Type B pancreatic cell (in vitro differentiated cells): Measurements from ENCODE around the gene MSX2. TPM values are rescaled to one million over a fixed set of nuclear protein-coding genes. Genes with fewer than 3 reads are reported as not detected.
"Not testable (repeated sequence)": the region's sequence is repeated elsewhere in the genome, so short reads cannot be mapped to it uniquely, and the experiment has no call there.

Experiments used
- DNase-seq: peaks from one replicate; pipeline ENCODE4 v3.0.0; 2021; ENCODE audit warnings: mixed read lengths; ENCODE audit not compliant: unreplicated experiment; ENCODE audit errors: extremely low spot score
- H3K27ac Mint-ChIP-seq: 2 replicates; pipeline ENCODE4 v1.8.0; 2021; ENCODE audit warnings: mild to moderate bottlenecking, mixed read lengths
- H3K27me3 Mint-ChIP-seq: 2 replicates; pipeline ENCODE4 v1.8.0; 2021; ENCODE audit warnings: mixed read lengths
- H3K36me3 Mint-ChIP-seq: 2 replicates; pipeline ENCODE4 v1.8.0; 2021; ENCODE audit warnings: mixed read lengths
- H3K4me1 Mint-ChIP-seq: one replicate; pipeline ENCODE4 v1.8.0; 2021; ENCODE audit warnings: mixed read lengths; ENCODE audit not compliant: unreplicated experiment
- H3K4me3 Mint-ChIP-seq: 2 replicates; pipeline ENCODE4 v1.8.0; 2021; ENCODE audit warnings: mild to moderate bottlenecking, mixed read lengths
- H3K9me3 Mint-ChIP-seq: 2 replicates; pipeline ENCODE4 v1.8.0; 2021; ENCODE audit warnings: mixed read lengths
- CTCF ChIP-seq: fragments of 200-600 bp; sonication (generic); conservative IDR thresholded peaks from 2 replicates; pipeline ENCODE4 v1.5.0; 2021; ENCODE audit warnings: antibody characterized with exemption, mild to moderate bottlenecking
- total RNA-seq: library from RNA; stranded (reverse); gene quantifications from 2 replicates; pipeline ENCODE4 v1.2.1, GENCODE V29; 2021; ENCODE audit warnings: low replicate concordance

The MSX2 gene
- total RNA-seq, 1 donor from 2014 or later: 69.7 TPM

GRCh38 chr5:174755106-174755505 is 30.7 kb downstream of the MSX2 start:
- H3K4me1 Mint-ChIP-seq: peaks cover 11% of the 10 kb centered on the region
- peak; percentile 69 for TF ChIP-seq CTCF
- H3K9me3 Mint-ChIP-seq: no peaks in the 10 kb centered on the region
- H3K27me3 Mint-ChIP-seq: peaks cover 16% of the 10 kb centered on the region
- H3K27ac Mint-ChIP-seq: no peak overlapping the region
- H3K4me3 Mint-ChIP-seq: no peak overlapping the region
- H3K36me3 Mint-ChIP-seq: no peaks in the 10 kb centered on the region
- no peak for DNase-seq

DNA sequence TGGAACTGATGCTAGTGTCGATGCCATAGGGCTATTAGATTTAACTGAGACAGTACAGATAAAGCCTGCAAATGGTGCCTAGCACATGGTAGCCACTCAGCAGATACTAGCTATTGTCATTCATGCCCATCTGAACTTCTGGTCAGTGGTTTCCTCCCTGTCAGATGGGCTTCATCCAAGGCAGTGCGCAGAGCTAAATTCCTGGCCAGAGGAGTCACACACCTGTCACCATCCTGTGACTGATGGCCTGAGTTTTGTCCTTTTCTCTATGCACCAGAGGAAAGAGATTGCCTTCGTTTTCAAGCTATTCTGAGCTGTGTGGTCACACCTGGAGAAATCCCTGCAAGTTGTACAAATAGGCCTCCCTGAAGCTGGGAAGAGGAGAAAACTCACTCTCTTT is 34.7 kb downstream of the MSX2 start:
- Mint-ChIP-seq H3K36me3 (no peaks in the 10 kb centered on the region), H3K27ac (no peak overlapping the region), H3K9me3 (no peaks in the 10 kb centered on the region), H3K4me3 (no peak overlapping the region), H3K4me1 (no peaks in the 10 kb centered on the region), H3K27me3 (peaks cover 5% of the 10 kb centered on the region)
- no peak for TF ChIP-seq CTCF
- DNase-seq: no peak

- no peak overlapping the region for H3K27ac Mint-ChIP-seq
Measured at GRCh38 chr5:174760721-174761120, 36.3 kb downstream of the MSX2 start.

DNA sequence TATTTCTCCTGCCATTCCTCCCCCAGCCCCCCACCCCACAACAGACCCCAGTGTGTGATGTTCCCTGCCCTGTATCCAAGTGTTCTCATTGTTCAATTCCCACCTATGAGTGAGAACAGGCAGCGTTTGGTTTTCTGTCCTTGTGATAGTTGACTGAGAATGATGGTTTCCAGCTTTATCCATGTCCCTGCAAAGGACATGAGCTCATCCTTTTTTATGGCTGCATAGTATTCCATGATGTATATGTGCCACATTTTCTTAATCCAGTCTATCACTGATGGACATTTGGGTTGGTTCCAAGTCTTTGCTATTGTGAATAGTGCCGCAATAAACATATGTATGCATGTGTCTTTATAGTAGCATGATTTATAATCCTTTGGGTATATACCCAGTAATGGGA is 37.0 kb downstream of the MSX2 start:
- not testable (repeated sequence) for DNase-seq, H3K4me1 Mint-ChIP-seq, H3K27me3 Mint-ChIP-seq, H3K36me3 Mint-ChIP-seq, H3K27ac Mint-ChIP-seq, H3K9me3 Mint-ChIP-seq, H3K4me3 Mint-ChIP-seq

More at GRCh38 chr5:174760721-174761120, 36.3 kb downstream of the MSX2 start:
- Mint-ChIP-seq H3K36me3 (no peaks in the 10 kb centered on the region), H3K9me3 (no peaks in the 10 kb centered on the region), H3K4me3 (no peak overlapping the region), H3K27me3 (peaks cover 3% of the 10 kb centered on the region), H3K4me1 (no peaks in the 10 kb centered on the region)
- no peak for TF ChIP-seq CTCF
- peak; percentile 6 for DNase-seq

- H3K27me3 Mint-ChIP-seq: no peaks in the 10 kb centered on the region
- no peaks in the 10 kb centered on the region for H3K4me1 Mint-ChIP-seq
- no peaks in the 10 kb centered on the region for H3K36me3 Mint-ChIP-seq
- TF ChIP-seq CTCF: no peak
- no peaks in the 10 kb centered on the region for H3K9me3 Mint-ChIP-seq
- no peak overlapping the region for H3K27ac Mint-ChIP-seq
- DNase-seq: peak; percentile 29
- no peak overlapping the region for H3K4me3 Mint-ChIP-seq
Measured at GRCh38 chr5:174764309-174764708, 39.9 kb downstream of the MSX2 start.

- Mint-ChIP-seq H3K9me3 (no peaks in the 10 kb centered on the region), H3K4me1 (no peaks in the 10 kb centered on the region), H3K27ac (no peak overlapping the region), H3K36me3 (no peaks in the 10 kb centered on the region), H3K4me3 (no peak overlapping the region), H3K27me3 (no peaks in the 10 kb centered on the region)
- peak; percentile 47 for DNase-seq
- TF ChIP-seq CTCF: no peak
Measured at GRCh38 chr5:174765540-174765939, 41.2 kb downstream of the MSX2 start.
